DMS 273 (cell line): ENCODE results near the gene POC1A.
"Not testable (repeated sequence)": the region's sequence is repeated elsewhere in the genome, so short reads cannot be mapped to it uniquely, and the experiment has no call there.

Experiments used
- DNase-seq: peaks from one replicate; lab custom pipeline; 2025; ENCODE audit not compliant: unreplicated experiment; lab: John Stamatoyannopoulos, UW

The POC1A gene

GRCh38 chr3:52184690-52185089, 30.5 kb upstream of the POC1A start:
- no peak for DNase-seq

GRCh38 chr3:52183786-52184445, 29.7 kb upstream of the POC1A start:
- DNase-seq, result no peak

- DNase-seq, result no peak
Observed at GRCh38 chr3:52182691-52183090, 28.5 kb upstream of the POC1A start.

GRCh38 chr3:52182196-52182595, 28.0 kb upstream of the POC1A start:
- no peak for DNase-seq

GRCh38 chr3:52181543-52181942, 27.3 kb upstream of the POC1A start:
- DNase-seq, result no peak

- DNase-seq, result no peak
Observed at GRCh38 chr3:52178537-52178936, 24.3 kb upstream of the POC1A start.

GRCh38 chr3:52178126-52178525, 23.9 kb upstream of the POC1A start:
- not testable (repeated sequence) for DNase-seq

- DNase-seq, result no peak
Observed at GRCh38 chr3:52177701-52178042, 23.4 kb upstream of the POC1A start.

- DNase-seq, result no peak
Observed at GRCh38 chr3:52176951-52177700, 22.9 kb upstream of the POC1A start.

- no peak for DNase-seq
Observed at GRCh38 chr3:52176180-52176752, 22.0 kb upstream of the POC1A start.

GRCh38 chr3:52175416-52176179, 21.4 kb upstream of the POC1A start:
- no peak for DNase-seq

GRCh38 chr3:52174896-52175295, 20.7 kb upstream of the POC1A start:
- DNase-seq, result no peak

- no peak for DNase-seq
Observed at GRCh38 chr3:52173101-52173500, 18.9 kb upstream of the POC1A start.

GRCh38 chr3:52172262-52172757, 18.1 kb upstream of the POC1A start:
- DNase-seq, result no peak

- DNase-seq, result no peak
Observed at GRCh38 chr3:52171514-52172261, 17.5 kb upstream of the POC1A start.

- not testable (repeated sequence) for DNase-seq
Observed at GRCh38 chr3:52170217-52170616, 16.0 kb upstream of the POC1A start.

GRCh38 chr3:52167240-52167639, 13.0 kb upstream of the POC1A start:
- DNase-seq, result no peak

GRCh38 chr3:52162250-52162872, 8.1 kb upstream of the POC1A start:
- no peak for DNase-seq

GRCh38 chr3:52159503-52159902, 5.3 kb upstream of the POC1A start:
- no peak for DNase-seq

- no peak for DNase-seq
Observed at GRCh38 chr3:52155912-52156311, 1.7 kb upstream of the POC1A start.
